SK-N-MC (cell line): Measurements from ENCODE around the gene SASH1.

ENCODE experiments used
- EZH2 ChIP-seq: fragments of 200-600 bp; sonication (generic); IDR thresholded peaks from one replicate; pipeline ENCODE4 v1.6.1; 2017; ENCODE audit warnings: antibody characterized with exemption
- POLR2AphosphoS5 ChIP-seq: IDR thresholded peaks from 2 replicates; pipeline ENCODE4 v1.6.1; 2012; ENCODE audit warnings: mild to moderate bottlenecking, low read depth, low read length, borderline replicate concordance

DNA sequence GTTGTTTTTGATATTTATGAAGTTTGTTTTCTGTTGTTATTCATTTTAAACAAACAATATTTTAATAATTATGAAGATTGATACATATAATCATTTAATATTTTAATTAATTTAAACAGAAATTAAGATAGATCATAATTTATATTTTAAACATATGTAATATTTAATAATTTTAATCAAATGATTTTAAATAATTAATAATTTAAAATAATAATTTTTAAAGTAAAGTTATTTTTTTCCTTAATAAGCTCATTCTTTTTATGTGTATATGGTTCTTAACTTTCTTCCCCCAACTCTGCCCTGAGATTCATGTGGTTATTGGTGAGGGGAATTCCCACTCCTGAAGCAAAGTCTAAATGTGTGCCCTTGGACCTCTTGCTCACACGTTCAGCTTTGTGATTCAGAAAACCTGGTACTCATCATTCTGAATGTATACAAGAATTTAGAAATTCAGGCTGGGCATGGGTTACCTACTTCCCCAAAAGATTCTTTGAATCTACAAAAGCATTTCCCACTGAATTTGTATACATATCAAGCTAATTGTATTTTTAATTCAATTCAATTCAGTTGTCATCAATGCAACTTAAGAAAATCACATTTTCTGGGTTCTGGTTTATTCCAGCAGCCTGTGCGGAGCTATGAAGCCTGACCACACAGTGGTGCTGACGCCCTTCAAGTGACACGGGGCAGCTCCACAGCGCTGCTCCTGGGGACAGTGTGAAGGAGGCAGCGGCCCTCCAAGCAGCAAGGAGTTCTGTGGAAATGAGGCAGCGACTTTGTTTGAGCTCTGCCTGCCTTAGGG, 235.2 kb downstream of the SASH1 start:
- no peak for TF ChIP-seq POLR2AphosphoS5
- no peak for TF ChIP-seq EZH2
